Right lobe of liver (tissue), 6 donors: ENCODE measurements around the gene WDR6. TPM values are rescaled to one million over a fixed set of nuclear protein-coding genes. Genes with fewer than 3 reads are reported as not detected.

ENCODE experiments used
- ATAC-seq, 4 donors: fragments of 200-7000 bp; cut with Tn5 transposase; one replicate each; pipeline ENCODE4 v1.9.1; 2020; ENCODE audit warnings: mild to moderate bottlenecking in 4 of 4, moderate library complexity in 4 of 4
- DNase-seq, 3 donors: peaks; one replicate each; pipeline ENCODE4 v3.0.0-alpha.2; 2020
- H3K27ac ChIP-seq, 3 donors: fragments of 200-600 bp; one replicate each; pipeline ENCODE4 v1.8.0; 2022
- H3K27me3 ChIP-seq, 2 donors: fragments of 200-600 bp; one replicate each; pipeline ENCODE4 v1.8.0; 2022
- H3K36me3 ChIP-seq, 4 donors: fragments of 200-600 bp; sonication (generic) in 1 of 4; one replicate each; pipeline versions ENCODE4 v1.5.1 to v1.8.0; 2017 to 2022; ENCODE audit warnings: control low read depth in 1 of 4
- H3K4me1 ChIP-seq, 4 donors: fragments of 200-600 bp; sonication (generic) in 1 of 4; one replicate each; pipeline versions ENCODE4 v1.5.1 to v1.8.0; 2017 to 2022; ENCODE audit warnings: control low read depth in 1 of 4
- H3K4me3 ChIP-seq, 3 donors: fragments of 200-600 bp; one replicate each; pipeline ENCODE4 v1.8.0; 2022
- H3K9me3 ChIP-seq, 4 donors: fragments of 200-600 bp; sonication (generic) in 1 of 4; one replicate each; pipeline versions ENCODE4 v1.5.1 to v1.8.0; 2017 to 2022; ENCODE audit warnings: control low read depth in 1 of 4
- POLR2A ChIP-seq: fragments of 450-650 bp; IDR thresholded peaks from one replicate; pipeline ENCODE4 v1.6.1; 2017; ENCODE audit warnings: antibody characterized with exemption, mild to moderate bottlenecking
- WGBS: methylation state at CpG from one replicate; pipeline ENCODE4 v1.1.6; 2018; ENCODE audit warnings: low coverage, low lambda C conversion rate; ENCODE audit not compliant: insufficient coverage; ENCODE audit errors: missing lambda C conversion rate; 5-methylcytosine and 5-hydroxymethylcytosine counted together
- intact Hi-C, 2 donors: fragments of 100-400 bp; cut with DNase I; formaldehyde crosslinking; loops; one replicate each; pipeline versions ENCODE4 v1.11.2 to v1.14.1; 2022
- total RNA-seq, 6 experiments: library from RNA; depleted of rRNA in 2 of 6; stranded (reverse); fragments of >200 nt in 2 of 6; fragmentation: NEBNext Ultra II Directional in 3 of 6; extraction: Animal tissue kit (Norgen Biotek cat#: 25700) in 3 of 6; gene quantifications; one replicate each; pipeline versions ENCODE4 v1.1.0 to v1.2.4, GENCODE V29; 2016 to 2023
- TF ChIP-seq, protein P1 (sequence below), 4 donors: fragments of 200-600 bp in 3 of 4; fragments of 450-650 bp in 1 of 4; IDR thresholded peaks; one replicate each; pipeline versions ENCODE4 v1.5.1 to v1.8.0; 2016 to 2022; ENCODE audit warnings: antibody characterized with exemption in 4 of 4, mild to moderate bottlenecking in 2 of 4
- donor health status: DM: no; HTN: yes; CAD: no.
- donor health status: DM: no; HTN: no; CAD: no.
- donor health status: DM: no; HTN: no; CAD: no.
- donor health status: DM: no; HTN: yes; CAD: no.
- donor health status: DM: no; HTN: yes; CAD: no.

Gene WDR6
- total RNA-seq, 6 experiments from 2014 or later, result 35.7 to 72.9 (median 65.4) TPM

DNA sequence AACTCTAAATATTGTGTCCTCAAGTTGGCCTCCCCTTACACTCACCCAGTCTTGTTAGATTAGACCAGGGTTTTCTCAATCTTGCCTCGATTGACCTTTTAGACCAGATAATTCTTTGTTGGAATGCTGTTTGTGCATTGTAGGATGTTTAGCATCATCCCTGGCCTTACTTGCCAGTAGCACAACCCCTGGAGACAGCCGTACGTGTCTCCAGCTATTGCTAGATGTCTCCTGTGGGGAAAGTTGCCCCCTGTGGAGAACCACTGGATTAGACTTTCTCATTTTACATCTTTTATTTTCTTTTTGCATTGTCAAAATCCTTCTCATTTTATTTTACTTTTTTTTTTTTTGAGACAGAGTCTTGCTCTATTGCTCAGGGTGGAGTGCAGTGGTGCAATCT, 2.2 kb downstream of the WDR6 start:
- Histone ChIP-seq H3K4me1 (peaks cover 0 to 25% (median 11%) of the 10 kb centered on the region in 4 donors), H3K27ac (no peak overlapping the region), H3K4me3 (no peak overlapping the region), H3K9me3 (no peaks in the 10 kb centered on the region), H3K36me3 (peaks cover 0 to 13% (median 2%) of the 10 kb centered on the region in 4 donors), H3K27me3 (no peaks in the 10 kb centered on the region)
- intact Hi-C loops, result no loop called here
- no peak for DNase-seq
- TF ChIP-seq POLR2A, result no peak
- TF ChIP-seq, protein P1, sequence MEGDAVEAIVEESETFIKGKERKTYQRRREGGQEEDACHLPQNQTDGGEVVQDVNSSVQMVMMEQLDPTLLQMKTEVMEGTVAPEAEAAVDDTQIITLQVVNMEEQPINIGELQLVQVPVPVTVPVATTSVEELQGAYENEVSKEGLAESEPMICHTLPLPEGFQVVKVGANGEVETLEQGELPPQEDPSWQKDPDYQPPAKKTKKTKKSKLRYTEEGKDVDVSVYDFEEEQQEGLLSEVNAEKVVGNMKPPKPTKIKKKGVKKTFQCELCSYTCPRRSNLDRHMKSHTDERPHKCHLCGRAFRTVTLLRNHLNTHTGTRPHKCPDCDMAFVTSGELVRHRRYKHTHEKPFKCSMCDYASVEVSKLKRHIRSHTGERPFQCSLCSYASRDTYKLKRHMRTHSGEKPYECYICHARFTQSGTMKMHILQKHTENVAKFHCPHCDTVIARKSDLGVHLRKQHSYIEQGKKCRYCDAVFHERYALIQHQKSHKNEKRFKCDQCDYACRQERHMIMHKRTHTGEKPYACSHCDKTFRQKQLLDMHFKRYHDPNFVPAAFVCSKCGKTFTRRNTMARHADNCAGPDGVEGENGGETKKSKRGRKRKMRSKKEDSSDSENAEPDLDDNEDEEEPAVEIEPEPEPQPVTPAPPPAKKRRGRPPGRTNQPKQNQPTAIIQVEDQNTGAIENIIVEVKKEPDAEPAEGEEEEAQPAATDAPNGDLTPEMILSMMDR (IDR thresholded peaks at IDR 0.05), result no peak
- no peak for ATAC-seq
- WGBS, result 75% methylated on average over 3 of the region's 3 CpGs

DNA sequence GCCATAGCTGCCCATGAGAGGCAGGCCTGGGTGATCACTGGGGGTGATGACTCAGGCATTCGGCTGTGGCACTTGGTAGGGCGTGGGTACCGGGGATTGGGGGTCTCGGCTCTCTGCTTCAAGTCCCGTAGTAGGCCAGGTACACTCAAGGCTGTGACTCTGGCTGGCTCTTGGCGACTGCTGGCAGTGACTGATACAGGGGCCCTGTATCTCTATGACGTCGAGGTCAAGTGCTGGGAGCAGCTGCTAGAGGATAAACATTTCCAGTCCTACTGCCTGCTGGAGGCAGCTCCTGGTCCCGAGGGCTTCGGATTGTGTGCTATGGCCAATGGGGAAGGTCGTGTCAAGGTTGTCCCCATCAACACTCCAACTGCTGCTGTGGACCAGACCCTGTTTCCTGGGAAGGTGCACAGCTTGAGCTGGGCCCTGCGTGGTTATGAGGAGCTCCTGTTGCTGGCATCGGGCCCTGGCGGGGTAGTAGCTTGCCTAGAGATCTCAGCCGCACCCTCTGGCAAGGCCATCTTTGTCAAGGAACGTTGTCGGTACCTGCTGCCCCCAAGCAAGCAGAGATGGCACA, 5.3 kb downstream of the WDR6 start:
- no peak for ATAC-seq
- Histone ChIP-seq H3K4me3 (no peak overlapping the region), H3K4me1 (peaks cover 0 to 11% (median 3%) of the 10 kb centered on the region in 4 donors), H3K36me3 (peaks cover 0 to 30% (median 12%) of the 10 kb centered on the region in 4 donors), H3K27ac (no peak overlapping the region), H3K9me3 (no peaks in the 10 kb centered on the region), H3K27me3 (no peaks in the 10 kb centered on the region)
- WGBS, result no CpG with 5 or more reads among the region's 17 CpGs
- intact Hi-C loops, result no loop called here
- TF ChIP-seq, protein P1 (IDR thresholded peaks at IDR 0.05), result no peak
- no peak for TF ChIP-seq POLR2A
- DNase-seq, result peak in 1 of 3 donors; percentile 43

DNA sequence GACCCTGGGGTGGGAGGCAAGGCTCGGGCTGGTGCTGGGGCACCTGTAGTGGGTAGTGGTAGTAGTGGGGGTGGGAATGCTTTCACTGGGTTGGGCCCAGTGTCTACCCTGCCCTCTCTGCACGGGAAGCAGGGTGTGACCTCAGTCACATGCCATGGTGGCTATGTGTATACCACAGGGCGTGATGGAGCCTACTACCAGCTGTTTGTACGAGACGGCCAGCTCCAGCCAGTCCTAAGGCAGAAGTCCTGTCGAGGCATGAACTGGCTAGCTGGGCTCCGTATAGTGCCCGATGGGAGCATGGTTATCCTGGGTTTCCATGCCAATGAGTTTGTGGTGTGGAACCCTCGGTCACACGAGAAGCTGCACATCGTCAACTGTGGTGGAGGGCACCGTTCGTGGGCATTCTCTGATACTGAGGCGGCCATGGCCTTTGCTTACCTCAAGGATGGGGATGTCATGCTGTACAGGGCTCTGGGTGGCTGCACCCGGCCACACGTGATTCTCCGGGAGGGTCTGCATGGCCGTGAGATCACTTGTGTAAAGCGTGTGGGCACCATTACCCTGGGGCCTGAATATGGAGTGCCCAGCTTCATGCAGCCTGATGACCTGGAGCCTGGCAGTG, 6.0 kb downstream of the WDR6 start:
- peak in 1 of 3 donors; percentile 46 for DNase-seq
- intact Hi-C loops, result no loop called here
- H3K27ac ChIP-seq, result no peak overlapping the region
- WGBS, result no CpG with 5 or more reads among the region's 19 CpGs
- no peak for TF ChIP-seq POLR2A
- TF ChIP-seq, protein P1 (IDR thresholded peaks at IDR 0.05), result no peak
- ATAC-seq, result no peak
- H3K9me3 ChIP-seq, result no peaks in the 10 kb centered on the region
- H3K4me3 ChIP-seq, result no peak overlapping the region
- H3K4me1 ChIP-seq, result peaks cover 0 to 11% (median 2%) of the 10 kb centered on the region in 4 donors
- H3K36me3 ChIP-seq, result peaks cover 0 to 30% (median 12%) of the 10 kb centered on the region in 4 donors
- H3K27me3 ChIP-seq, result no peaks in the 10 kb centered on the region

DNA sequence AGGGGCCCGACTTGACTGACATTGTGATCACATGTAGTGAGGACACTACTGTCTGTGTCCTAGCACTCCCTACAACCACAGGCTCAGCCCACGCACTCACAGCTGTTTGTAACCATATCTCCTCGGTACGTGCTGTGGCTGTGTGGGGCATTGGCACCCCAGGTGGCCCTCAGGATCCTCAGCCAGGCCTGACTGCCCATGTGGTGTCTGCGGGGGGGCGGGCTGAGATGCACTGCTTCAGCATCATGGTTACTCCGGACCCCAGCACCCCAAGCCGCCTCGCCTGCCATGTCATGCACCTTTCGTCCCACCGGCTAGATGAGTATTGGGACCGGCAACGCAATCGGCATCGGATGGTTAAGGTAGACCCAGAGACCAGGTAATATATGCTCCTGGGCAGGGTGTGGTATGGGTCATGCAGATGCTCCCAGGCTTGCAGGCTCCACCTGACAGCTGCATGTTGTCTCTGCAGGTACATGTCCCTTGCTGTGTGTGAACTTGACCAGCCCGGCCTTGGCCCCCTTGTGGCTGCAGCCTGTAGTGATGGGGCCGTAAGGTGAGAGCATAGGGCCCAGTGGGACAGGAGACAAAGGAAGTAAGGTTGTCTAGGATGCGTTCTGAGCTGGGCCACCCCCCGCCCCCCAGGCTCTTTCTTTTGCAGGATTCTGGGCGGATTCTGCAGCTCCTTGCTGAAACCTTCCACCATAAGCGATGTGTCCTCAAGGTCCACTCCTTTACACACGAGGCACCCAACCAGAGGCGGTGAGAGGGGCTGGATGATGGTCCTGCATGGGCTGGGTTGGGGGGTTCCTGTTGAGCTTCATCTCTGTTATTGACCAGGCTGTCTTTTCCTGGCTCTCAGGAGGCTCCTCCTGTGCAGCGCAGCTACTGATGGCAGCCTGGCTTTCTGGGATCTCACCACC, 6.8 kb downstream of the WDR6 start:
- intact Hi-C loops, result no loop called here
- ATAC-seq (peak; percentile 57 to 63 (median 62)), DNase-seq (peak in 1 of 3 donors; percentile 64)
- H3K27me3 ChIP-seq, result no peaks in the 10 kb centered on the region
- H3K4me3 ChIP-seq, result no peak overlapping the region
- no peaks in the 10 kb centered on the region for H3K9me3 ChIP-seq
- TF ChIP-seq, protein P1 (IDR thresholded peaks at IDR 0.05), result peak; percentile 49 to 56 (median 53)
- no peak for TF ChIP-seq POLR2A
- peaks cover 0 to 30% (median 12%) of the 10 kb centered on the region in 4 donors for H3K36me3 ChIP-seq
- WGBS, result 85% methylated on average over 9 of the region's 24 CpGs
- H3K4me1 ChIP-seq, result peaks cover 0 to 10% (median under 1%) of the 10 kb centered on the region in 4 donors
- H3K27ac ChIP-seq, result no peak overlapping the region
